Colonic mucosa (tissue), 4 donors: ENCODE measurements around the gene TIPIN. TPM values are rescaled to one million over a fixed set of nuclear protein-coding genes. Genes with fewer than 3 reads are reported as not detected.
"Not testable (repeated sequence)": the region's sequence is repeated elsewhere in the genome, so short reads cannot be mapped to it uniquely, and the experiment has no call there.

Experiments
- DNase-seq: peaks from one replicate; pipeline ENCODE4 v3.0.0-alpha.2; 2020
- H3K27ac ChIP-seq: fragments of 200-600 bp; one replicate; pipeline ENCODE4 v1.8.0; 2021
- H3K27me3 ChIP-seq: fragments of 200-600 bp; one replicate; pipeline ENCODE4 v1.8.0; 2021
- H3K36me3 ChIP-seq: fragments of 200-600 bp; one replicate; pipeline ENCODE4 v1.8.0; 2021
- H3K4me1 ChIP-seq: fragments of 200-600 bp; one replicate; pipeline ENCODE4 v1.8.0; 2021; ENCODE audit warnings: mild to moderate bottlenecking
- H3K4me3 ChIP-seq: fragments of 200-600 bp; one replicate; pipeline ENCODE4 v1.8.0; 2021
- H3K9ac ChIP-seq, 2 donors: one replicate each; pipeline ENCODE4 v1.7.0; 2013; ENCODE audit warnings: control low read depth in 2 of 2, low read depth in 2 of 2, low read length in 2 of 2
- H3K9me3 ChIP-seq: fragments of 200-600 bp; one replicate; pipeline ENCODE4 v1.8.0; 2021
- intact Hi-C: fragments of 100-400 bp; cut with DNase I; formaldehyde crosslinking; loops from one replicate; pipeline ENCODE4 v1.14.1; 2022
- total RNA-seq, 2 donors: library from RNA; stranded (reverse); fragmentation: NEBNext Ultra II Directional in 1 of 2; extraction: Animal tissue kit (Norgen Biotek cat#: 25700) in 1 of 2; gene quantifications; one replicate each; pipeline ENCODE4 v1.2.1, GENCODE V29; 2021
- TF ChIP-seq, protein P1 (sequence below): fragments of 200-600 bp; IDR thresholded peaks from one replicate; pipeline ENCODE4 v1.8.0; 2022; ENCODE audit warnings: antibody characterized with exemption, mild to moderate bottlenecking
- donor health status: healthy.
- donor health status: DM: no; HTN: no; CAD: no.
- donor health status: DM: no; HTN: no; CAD: no.

Gene TIPIN
- total RNA-seq, 2 donors from 2014 or later, result 2.9 to 10.6 TPM

DNA sequence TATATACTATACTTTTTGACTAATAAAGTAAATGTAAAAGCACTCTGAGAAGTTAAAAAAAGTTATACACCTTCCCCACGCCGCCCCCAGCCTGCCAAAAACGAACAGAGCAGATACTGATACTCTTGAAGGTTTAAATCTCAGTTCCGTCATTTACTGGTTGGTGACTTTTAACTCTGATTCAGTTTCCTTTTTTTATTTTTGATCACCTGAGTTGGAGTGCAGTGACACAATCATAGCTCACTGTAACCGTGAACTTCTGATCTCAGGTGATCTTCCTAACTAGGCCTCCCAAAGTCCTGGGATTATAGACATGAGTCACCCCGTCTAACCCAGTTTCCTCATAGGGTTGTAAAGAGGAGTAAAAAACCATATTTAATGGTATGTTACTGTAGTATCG lies 3.3 kb upstream of the TIPIN start:
- H3K27ac ChIP-seq, result peak overlapping the region; percentile 43
- DNase-seq, result peak; percentile 49
- no peaks in the 10 kb centered on the region for H3K4me1 ChIP-seq
- H3K4me3 ChIP-seq, result no peak overlapping the region
- TF ChIP-seq, protein P1, sequence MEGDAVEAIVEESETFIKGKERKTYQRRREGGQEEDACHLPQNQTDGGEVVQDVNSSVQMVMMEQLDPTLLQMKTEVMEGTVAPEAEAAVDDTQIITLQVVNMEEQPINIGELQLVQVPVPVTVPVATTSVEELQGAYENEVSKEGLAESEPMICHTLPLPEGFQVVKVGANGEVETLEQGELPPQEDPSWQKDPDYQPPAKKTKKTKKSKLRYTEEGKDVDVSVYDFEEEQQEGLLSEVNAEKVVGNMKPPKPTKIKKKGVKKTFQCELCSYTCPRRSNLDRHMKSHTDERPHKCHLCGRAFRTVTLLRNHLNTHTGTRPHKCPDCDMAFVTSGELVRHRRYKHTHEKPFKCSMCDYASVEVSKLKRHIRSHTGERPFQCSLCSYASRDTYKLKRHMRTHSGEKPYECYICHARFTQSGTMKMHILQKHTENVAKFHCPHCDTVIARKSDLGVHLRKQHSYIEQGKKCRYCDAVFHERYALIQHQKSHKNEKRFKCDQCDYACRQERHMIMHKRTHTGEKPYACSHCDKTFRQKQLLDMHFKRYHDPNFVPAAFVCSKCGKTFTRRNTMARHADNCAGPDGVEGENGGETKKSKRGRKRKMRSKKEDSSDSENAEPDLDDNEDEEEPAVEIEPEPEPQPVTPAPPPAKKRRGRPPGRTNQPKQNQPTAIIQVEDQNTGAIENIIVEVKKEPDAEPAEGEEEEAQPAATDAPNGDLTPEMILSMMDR, result no peak
- no peaks in the 10 kb centered on the region for H3K27me3 ChIP-seq
- H3K9me3 ChIP-seq, result no peaks in the 10 kb centered on the region
- H3K36me3 ChIP-seq, result no peaks in the 10 kb centered on the region
- H3K9ac ChIP-seq, result no peak overlapping the region
- intact Hi-C loops, result no loop called here

DNA sequence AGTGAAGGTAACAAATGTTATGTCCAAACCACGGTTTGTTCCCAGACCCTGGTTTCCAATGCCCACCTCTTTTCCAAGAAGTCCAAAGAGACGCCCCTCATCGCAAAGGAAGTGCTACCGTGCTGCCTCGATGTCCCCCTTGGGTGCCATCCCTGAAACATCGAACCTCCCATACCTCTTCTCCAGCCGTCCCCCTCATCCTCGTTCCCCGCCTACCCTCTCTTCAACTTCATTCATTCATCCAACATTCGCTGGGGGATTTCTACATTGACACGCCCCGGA lies 467 bp downstream of the TIPIN start:
- no peak for DNase-seq
- intact Hi-C loops, result no loop called here
- Histone ChIP-seq H3K27ac (peak overlapping the region; percentile 65), H3K4me3 (peak overlapping the region; percentile 69), H3K9ac (peak overlapping the region; percentile 82 to 84), H3K4me1 (no peaks in the 10 kb centered on the region), H3K9me3 (no peaks in the 10 kb centered on the region), H3K27me3 (no peaks in the 10 kb centered on the region), H3K36me3 (no peaks in the 10 kb centered on the region)
- TF ChIP-seq, protein P1, result no peak

DNA sequence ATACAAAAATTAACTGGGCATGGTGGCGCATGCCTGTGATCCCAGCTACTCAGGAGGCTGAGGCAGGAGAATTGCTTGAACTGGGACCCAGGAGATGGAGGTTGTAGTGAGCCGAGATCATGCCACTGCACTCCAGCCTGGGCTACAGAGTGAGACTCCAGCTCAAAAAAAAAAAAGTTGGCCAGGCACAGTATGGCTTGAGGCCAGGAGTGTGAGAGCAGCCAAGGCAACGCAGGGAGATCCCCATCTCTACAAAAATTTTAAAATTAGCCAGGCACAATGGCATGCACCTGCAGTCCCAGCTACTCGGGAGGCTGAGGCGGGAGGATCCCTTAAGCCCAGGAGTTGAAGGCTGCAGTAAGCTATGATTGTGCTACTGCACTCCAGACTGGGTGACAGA lies 8.0 kb downstream of the TIPIN start:
- H3K4me3 ChIP-seq, H3K9ac ChIP-seq, H3K36me3 ChIP-seq, H3K27ac ChIP-seq, H3K27me3 ChIP-seq, DNase-seq, intact Hi-C loops, H3K9me3 ChIP-seq, H3K4me1 ChIP-seq: not testable (repeated sequence)

DNA sequence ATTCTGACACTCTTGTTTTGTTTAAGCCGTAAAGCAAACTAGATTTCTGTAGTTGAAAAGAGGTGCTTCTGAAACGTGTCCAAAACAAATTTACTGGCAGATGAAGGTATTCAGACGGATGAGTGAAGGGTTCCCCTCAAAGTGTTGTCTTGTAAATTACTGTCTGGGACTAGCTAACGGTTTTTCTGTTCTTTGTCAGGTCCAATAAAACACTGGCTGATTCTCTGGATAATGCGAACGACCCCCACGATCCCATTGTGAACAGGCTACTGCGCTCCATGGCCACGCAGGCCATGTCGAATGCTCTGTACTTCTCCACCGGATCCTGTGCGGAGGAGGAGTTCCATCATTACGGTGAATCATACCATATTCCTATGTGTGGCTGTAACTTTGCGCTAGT lies 27.7 kb downstream of the TIPIN start:
- no peak overlapping the region for H3K9ac ChIP-seq
- H3K36me3 ChIP-seq, result peaks cover 16% of the 10 kb centered on the region
- no peaks in the 10 kb centered on the region for H3K27me3 ChIP-seq
- no peaks in the 10 kb centered on the region for H3K4me1 ChIP-seq
- no peak overlapping the region for H3K4me3 ChIP-seq
- TF ChIP-seq, protein P1, result no peak
- no peak for DNase-seq
- H3K27ac ChIP-seq, result no peak overlapping the region
- no peaks in the 10 kb centered on the region for H3K9me3 ChIP-seq
- intact Hi-C loops, result no loop called here

DNA sequence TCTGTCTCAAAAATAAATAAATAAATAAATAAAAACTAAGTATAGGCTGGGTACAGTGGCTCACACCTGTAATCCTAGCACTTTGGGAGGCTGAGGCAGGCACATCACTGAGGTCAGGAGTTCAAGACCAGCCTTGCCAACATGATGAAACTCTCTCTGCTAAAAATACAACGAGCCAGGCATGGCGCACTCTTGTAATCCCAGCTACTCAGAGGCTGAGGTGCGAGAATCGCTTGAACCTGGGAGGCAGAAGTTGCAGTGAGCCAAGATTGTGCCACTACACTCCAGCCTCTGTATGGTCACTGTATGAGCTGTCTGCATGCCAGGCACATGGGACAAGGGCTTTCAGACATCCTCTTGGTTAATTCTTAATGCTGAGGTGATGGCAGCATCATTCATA lies 28.7 kb downstream of the TIPIN start:
- DNase-seq, result no peak
- no peak overlapping the region for H3K27ac ChIP-seq
- H3K36me3 ChIP-seq, result peaks cover 16% of the 10 kb centered on the region
- H3K9ac ChIP-seq, result no peak overlapping the region
- TF ChIP-seq, protein P1, result no peak
- intact Hi-C loops, result no loop called here
- no peak overlapping the region for H3K4me3 ChIP-seq
- no peaks in the 10 kb centered on the region for H3K27me3 ChIP-seq
- H3K4me1 ChIP-seq, result no peaks in the 10 kb centered on the region
- H3K9me3 ChIP-seq, result no peaks in the 10 kb centered on the region

DNA sequence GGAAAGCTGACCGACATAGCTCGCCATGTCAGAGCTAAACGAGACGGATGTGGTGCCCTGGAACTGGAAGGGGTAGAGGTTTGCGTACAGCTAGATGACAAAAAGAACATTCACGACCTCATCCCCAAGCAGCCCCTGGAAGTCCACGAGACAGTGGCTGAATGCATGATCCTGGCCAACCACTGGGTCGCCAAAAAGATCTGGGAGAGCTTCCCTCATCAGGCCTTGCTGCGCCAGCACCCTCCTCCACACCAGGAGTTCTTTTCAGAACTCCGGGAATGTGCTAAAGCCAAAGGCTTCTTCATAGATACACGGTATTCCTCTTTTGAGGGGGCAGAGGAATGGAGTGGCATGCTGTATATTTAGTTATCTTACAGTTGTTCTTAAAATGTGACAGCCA lies 30.4 kb downstream of the TIPIN start:
- intact Hi-C loops, result no loop called here

More for the DNA sequence above, 30.4 kb downstream of the TIPIN start:
- Histone ChIP-seq H3K27me3 (no peaks in the 10 kb centered on the region), H3K9ac (no peak overlapping the region), H3K4me1 (no peaks in the 10 kb centered on the region), H3K9me3 (no peaks in the 10 kb centered on the region), H3K27ac (no peak overlapping the region), H3K36me3 (peaks cover 16% of the 10 kb centered on the region), H3K4me3 (no peak overlapping the region)
- no peak for DNase-seq
- TF ChIP-seq, protein P1, result no peak
